ENCODE measurements around the gene HSPA12B.

- no peak for TF ChIP-seq CTCF (IDR thresholded peaks at IDR 0.05)
- TF ChIP-seq POLR2A (IDR thresholded peaks at IDR 0.05; ENCODE audit: low read length), result no peak
- no peak for TF ChIP-seq CHD4 (IDR thresholded peaks at IDR 0.05; ENCODE audit: borderline replicate concordance)
- no peak for TF ChIP-seq NPAS2 (CRISPR knock-in tag; IDR thresholded peaks at IDR 0.05; ENCODE audit: borderline replicate concordance)
- TF ChIP-seq USF2 (IDR thresholded peaks at IDR 0.05), result no peak
- TF ChIP-seq RFX5 (IDR thresholded peaks at IDR 0.05), result no peak
- no peak for TF ChIP-seq MAX (IDR thresholded peaks at IDR 0.05)
Observed at GRCh38 chr20:3758566-3758965, 26.1 kb downstream of the HSPA12B start.
